Right renal pelvis (tissue), 4 donors: Measurements from ENCODE around the gene INO80B. TPM values are rescaled to one million over a fixed set of nuclear protein-coding genes. Genes with fewer than 3 reads are reported as not detected.

Experiments
- DNase-seq, 4 donors: peaks; one replicate each; pipeline ENCODE4 v3.0.0-alpha.2; 2013; ENCODE audit warnings: low read depth in 4 of 4, low spot score in 3 of 4, missing footprints in 1 of 4
- polyA plus RNA-seq, 4 donors: library from polyadenylated mRNA; unstranded; fragments of 120-200 nt; gene quantifications; one replicate each; pipeline ENCODE4 v1.2.1, GENCODE V29; 2013; ENCODE audit not compliant: insufficient read length in 4 of 4

INO80B gene
- polyA plus RNA-seq, 4 donors: 20.2 to 29.5 (median 24.5) TPM

DNA sequence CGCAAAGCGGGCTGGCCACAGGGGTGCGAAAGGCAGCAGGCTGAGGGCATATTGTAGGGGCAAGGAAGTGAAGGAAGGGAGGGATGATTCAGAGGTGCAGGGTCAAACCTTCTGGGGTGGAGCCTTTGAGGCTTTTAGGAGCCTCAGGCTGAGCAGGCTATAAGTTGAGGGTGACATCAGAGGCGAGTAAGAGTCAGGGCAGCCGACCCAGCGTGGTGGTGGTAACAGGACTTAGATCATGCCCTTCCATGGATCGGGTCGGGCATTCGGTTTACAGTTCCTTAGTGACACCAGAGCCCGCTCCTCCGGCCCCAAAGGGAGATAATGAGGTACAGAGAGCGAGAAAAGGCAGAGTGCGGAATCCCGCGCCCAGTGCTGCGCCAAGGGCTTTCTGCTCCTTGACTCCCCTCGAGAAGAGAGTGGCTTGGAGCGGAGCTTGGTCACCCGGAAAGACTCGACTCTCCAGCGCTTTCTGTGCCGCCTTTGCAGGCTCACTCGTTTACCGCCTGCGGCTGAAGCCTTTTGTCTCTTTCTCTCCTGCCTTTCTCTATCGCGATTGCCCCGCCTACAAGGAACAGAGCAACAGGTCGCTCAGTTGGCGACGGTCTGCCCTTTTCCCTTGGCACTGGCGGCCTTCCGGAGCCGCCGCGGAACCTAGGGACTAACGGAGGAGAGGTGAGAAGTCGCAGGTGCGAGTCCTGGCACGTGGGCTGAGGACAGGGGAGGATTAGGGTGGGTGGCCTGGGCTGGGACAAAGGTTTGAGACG is 43.8 kb downstream of the INO80B start:
- DNase-seq: no peak

DNA sequence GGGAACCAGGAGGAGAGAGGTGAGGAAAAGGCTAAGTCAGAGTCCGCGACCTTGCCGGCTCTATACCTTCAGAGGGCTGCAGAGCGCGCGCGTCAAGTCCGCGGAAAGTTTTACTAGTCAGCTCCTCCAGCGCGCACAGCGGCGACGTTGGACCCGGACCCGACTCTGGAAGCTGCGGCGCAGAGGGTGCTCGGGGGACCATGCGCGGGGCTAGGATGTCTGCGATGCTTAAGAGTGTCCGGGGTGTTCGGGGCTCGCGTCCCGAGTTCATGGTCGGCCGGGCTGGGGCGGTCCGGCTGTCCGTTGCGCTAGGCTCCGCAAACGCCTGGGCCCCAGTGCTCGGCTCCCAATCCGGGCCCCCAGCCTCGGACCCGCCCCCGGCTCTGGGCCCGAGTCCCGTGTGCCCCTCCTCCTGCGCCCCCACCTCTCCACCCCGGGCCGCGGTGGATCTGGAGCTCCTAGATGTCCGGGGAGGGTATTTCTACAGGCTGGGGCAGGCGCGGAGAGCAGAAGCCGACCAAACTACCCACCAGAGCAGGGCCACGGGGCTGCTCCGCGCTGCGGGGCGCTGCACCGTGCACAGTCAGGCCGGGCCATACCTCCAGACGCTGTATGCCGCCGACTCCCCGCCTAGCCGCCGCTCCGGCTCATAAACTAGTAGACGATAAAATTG is 44.5 kb downstream of the INO80B start, which contains the start of gene LBX2:
Gene LBX2 (minus strand): TSS at position 337 of the 673 bp plus-strand sequence. CDS start 66 bp downstream, at position 271.
- DNase-seq: no peak

DNA sequence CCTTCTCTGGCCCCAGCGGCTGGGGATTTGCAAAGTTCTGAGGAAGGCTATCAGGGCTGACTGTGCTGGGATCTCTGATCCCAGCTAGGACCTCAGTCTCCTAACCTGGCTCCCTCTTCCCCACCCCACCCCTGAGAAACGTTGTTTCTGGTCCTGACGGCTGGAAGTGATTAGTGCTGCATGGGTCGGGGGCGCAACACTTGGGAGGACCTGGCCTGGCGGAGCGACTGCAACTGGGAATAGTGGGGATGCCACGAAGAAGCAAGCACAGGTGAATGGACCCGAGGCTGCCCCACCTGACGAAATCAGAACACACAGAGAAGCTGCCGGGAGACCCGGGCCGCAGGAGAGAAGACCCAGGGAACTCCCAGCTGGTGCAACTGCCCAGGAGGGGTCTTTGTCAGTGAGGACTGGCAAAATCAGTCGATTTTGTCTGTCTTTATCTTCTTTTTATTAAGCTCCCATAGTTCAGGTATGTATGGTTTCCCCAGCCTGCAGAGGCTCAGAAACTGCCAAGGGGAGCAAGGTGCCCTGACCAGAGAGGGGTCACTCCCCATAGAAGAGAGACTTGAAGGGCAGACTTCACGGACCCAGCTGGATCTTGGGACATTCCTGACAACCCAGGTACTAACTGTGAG is 45.2 kb downstream of the INO80B start:
- DNase-seq: no peak

DNA sequence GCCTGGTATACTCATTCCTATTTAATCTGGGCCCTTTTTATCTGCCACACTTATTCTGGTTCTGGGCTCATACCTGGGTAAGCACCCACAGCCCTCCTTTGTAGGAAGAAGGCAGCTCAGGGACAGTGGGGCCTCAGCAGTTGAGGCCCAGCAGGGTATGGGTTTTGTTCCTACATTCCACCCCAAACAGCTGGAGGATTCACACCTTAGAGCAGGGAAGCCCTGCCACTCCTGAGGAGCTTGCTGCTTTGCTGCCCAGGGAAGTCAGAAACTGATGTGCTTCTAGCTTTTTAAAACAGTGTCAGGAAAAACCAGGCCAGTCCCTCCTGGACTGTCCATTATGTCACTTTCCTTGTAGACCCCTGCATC is 45.7 kb downstream of the INO80B start:
- DNase-seq: no peak

DNA sequence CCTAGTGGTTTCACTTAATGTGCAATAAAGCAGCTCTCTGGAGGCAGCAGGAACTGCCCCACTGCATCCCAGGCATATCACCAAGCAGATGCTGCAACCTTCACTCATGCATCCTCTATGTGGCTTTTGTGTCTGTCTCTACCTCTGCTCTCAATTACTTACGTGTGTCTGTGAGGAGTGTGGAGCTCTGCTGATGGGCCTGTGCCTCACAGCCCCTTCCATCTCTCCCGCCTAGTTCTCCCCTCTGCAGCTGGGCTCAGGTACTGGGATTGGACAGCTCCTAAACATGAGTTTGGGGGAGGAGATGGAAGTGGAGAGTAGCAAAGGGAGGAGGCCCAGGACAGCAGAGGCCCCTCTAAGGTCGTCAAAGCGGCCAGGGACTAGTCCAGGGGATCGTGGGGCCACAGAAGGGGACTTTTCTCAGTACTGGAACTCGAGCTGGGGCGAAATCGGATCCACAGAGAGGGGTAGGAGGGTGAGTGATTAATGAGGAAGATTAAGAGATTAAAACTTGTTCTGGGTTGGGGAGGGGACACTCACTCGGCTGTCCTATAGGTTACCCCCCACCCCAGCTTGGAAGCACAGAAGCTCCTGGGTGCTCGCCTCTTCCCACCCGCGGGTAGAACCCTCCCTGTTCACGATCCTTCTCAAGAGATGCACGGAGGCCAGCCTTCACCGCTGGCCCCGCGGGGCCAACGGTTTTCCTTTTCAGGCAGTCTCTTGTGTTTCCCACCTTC is 46.6 kb downstream of the INO80B start:
- DNase-seq: no peak

DNA sequence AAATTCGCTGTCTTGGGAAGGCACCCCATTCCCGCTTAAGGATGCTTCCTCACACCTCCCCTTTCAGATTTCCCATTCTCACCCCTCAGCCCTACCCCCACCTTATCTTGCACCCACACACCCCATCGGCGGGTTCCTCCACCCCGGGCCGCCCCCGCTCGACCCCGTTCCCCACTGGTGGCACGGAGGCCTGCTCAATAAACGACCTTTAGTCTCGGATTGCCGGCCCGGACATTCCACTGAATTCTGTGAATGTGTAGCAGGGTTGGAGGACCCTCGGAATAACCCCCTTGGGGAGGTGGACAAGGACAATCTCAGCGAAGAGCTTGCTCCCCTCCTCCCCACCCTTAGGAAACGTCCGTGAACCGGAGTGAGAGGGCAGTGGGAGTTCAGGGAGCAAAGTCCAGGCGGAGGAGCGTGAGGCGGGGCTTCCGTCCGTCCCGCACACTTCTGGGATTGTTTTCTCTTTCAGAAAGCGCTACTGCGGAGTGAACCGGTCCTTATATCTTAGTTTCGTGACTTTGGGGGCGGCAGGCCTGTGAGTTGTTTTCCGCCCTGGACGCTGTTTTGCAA is 47.3 kb downstream of the INO80B start:
- no peak for DNase-seq

DNA sequence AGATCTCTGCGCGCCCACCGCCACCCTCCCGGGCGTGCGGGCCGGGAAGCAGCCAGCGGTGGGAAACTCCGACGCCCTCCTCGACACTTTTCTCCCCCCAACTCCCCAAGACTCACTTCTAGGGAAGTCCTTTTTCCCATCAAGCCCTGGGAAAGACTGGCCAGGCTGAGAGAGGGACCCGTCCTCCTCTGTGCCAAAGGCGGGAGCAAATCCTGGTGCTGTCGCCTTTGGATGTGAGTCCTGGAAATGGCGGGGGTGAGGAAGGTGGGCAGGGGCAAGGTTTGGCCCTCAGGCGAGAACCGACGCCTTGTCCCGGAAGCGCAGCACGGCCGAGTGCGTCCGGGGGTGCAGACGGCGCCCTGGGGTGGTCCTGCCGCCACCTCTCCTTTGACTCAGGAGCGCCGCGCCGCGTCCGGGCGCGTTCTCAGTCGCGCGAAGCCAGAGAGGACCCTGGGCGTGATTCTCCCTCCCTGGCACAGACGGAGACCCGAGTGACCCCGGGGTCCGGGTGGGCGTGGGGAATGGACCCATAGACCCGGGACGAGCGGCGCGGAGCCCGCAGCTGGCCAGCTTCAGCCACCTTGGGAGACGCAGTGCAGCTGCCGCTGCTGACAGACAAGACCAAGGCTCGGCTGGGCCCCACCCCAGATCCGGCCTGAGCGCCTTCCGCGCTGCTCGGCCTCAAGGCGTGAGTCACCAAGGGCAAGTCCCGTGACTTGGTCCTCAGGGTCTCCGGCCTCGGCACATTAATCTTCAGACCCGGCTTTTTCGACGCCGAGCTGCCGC is 48.0 kb downstream of the INO80B start:
- no peak for DNase-seq

DNA sequence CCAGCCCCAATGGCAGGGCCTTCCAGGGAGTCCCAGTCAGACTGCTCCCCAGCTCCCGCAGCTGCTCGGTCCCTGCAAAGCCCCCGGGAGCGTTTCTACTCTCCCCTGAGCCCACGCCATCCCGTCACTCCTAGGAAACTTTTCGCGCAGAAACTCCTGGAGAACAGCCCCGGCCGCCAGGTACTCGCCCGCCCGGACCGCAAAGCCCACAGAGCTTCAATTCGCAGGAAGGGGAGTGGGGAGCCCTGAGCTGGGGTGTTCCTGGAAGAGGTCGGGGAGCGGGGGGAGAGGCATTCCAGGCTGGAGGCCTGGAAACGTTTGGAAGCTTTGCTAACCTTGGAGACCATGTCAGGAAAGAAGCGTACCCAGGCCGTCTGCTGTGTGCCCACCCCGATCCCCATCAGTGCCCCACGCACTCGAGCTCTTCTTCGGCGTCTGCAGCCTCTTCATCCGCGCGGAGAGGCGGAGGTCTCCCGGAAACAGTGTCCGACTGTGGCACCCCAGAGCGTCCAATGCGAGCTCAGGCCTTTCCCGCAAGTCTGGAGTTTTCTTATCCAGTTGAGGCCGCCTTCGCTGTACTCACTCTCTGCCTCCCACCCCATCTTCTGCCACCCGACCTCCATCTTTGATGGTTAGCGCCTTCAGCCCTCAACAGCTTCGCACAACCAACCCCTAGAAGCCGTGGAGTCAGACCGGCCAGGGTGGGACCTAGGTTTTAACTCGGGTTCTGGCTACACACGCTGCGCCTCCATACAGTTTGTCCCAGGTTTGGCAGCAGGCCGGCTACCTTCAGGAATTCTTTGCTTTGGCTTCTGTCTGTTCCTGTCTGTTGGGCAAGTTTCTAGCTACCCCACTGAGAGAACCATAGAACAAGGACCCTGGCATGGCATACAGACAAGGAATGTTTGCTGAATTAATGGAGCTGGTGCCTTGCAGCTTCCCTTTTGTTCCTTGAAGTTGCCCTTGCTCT is 48.9 kb downstream of the INO80B start:
- no peak for DNase-seq

DNA sequence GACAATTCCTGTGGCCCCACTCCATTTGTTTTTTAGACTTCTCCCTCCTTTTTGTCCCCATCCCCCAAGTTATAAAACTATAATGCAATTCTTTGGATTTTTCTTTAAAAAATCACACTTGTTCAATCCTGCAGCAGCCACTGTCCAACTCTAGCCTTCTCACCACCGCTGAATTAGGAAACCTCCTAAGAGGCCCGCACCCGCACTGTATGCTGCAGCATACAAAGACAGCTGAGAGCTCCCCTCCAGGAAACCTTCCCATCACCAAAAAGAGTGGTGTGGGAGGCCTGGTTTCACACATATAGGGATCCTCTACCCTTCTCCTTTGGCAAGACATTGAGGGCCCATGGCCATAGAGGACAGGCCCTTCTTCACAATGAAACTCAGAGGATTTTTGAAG is 49.7 kb downstream of the INO80B start:
- DNase-seq: no peak

DNA sequence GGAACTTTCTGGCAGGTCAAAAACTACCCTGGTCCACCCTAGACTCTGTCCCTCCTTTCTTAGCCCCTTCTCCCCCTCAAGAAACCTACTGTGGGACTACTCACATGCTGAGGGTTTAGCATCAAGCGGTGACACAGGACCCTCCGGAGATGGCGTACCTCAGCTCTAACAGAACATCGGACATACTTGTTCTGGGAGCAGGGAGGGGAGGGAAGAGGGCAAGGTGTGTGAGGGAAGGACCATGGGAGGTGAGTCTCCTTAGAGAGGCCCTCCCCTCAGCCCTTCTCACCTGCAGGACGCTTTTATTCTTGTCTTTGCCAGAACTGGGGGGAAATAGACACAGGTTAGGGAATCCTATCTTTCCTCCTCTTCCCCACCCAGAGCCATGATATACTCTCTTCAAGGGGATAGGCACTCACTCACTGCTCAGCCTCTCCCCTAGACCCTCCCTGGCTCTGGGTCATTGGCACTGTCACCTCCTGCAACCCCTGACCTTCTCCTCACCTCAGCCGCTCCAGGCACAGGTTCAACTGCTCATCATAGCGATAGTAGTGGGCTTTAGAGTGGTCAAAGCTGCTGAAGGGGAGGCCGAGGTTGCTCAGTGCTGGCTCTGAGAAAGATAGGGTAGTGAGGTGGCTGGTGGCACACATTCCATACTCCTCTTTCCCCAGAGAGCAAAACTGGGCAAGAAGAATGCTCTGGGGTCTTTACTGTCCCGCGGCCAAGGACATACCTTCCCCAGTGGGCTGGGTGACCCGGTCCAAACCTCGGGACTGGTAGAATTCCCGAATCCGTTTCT is 50.8 kb downstream of the INO80B start:
- DNase-seq: no peak

DNA sequence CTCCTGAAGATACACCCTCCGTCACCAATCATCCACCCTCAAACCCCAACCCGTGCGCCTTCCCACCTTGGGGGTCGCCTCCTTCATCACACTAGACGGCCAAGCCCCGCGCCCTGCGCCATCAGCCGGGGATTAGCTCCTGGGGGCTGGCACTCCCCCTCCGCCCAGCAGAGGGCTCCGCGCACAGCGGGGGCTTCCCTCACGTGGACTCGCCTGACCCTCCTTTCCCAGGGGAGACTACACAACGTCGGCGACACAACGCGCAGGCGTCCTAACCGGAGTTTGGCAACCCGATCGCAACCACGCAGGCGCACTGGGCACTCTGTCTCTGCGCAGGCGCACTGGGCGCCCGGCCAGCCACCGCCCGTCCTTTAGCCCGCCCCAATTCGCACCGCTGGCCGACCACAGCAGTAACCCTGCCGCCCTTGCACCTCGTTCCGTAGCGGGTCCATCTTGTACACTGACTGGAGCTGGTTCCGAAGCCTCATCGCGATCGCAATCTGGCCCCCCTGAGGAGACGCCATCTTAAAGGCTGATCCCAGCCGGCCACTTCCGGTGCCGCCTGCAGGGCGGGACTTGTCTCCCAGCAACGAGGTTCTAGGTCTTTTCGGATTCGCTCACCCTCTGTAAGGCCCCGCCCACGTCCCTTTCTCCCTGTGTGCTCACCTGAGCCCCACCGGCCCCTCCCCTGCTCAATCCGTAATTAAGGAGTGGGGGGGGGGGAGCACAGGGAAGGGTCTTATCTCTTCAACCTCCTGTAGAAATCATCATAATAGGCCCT is 52.4 kb downstream of the INO80B start, which contains the start of gene PCGF1:
Gene PCGF1 (minus strand): TSS at position 551 of the 781 bp plus-strand sequence. CDS start 27 bp downstream, at position 524.
- peak; percentile 97 to 99 (median 98) for DNase-seq

Other genes starting within 250 kb of the INO80B start
- 1 to 10 TPM; 1.8 to 3.1 (median 2.3) TPM for gene SLC4A5, start 111.7 kb upstream of the INO80B start, polyA plus RNA-seq
- gene DCTN1, start 74.8 kb upstream of the INO80B start, polyA plus RNA-seq: 100 to 1,000 TPM; 146 to 166 (median 153) TPM
- gene C2orf81, start 33.5 kb upstream of the INO80B start, polyA plus RNA-seq: 1 to 10 TPM; 5.0 to 9.5 (median 7.2) TPM
- gene WDR54, start 33.4 kb upstream of the INO80B start, polyA plus RNA-seq: 10 to 100 TPM; 36.7 to 44.2 (median 40.9) TPM
- 10 to 100 TPM; 62.1 to 79.9 (median 66.2) TPM for gene RTKN, start 13.2 kb upstream of the INO80B start, polyA plus RNA-seq
- 100 to 1,000 TPM in 3 of 4 donors, 10 to 100 TPM in 1; 94.9 to 132 (median 109) TPM for gene WBP1, start 3.4 kb downstream of the INO80B start, polyA plus RNA-seq
- gene MOGS, start 10.3 kb downstream of the INO80B start, polyA plus RNA-seq: 10 to 100 TPM; 47.9 to 58.5 (median 53.1) TPM
- gene MRPL53, start 17.6 kb downstream of the INO80B start, polyA plus RNA-seq: 10 to 100 TPM; 36.6 to 67.9 (median 44.6) TPM
- 10 to 100 TPM in 2 of 4 donors, 1 to 10 TPM in 2; 8.0 to 12.1 (median 10.1) TPM for gene CCDC142, start 27.9 kb downstream of the INO80B start, polyA plus RNA-seq
- 10 to 100 TPM; 27.5 to 32.6 (median 31.2) TPM for gene TTC31, start 28.0 kb downstream of the INO80B start, polyA plus RNA-seq
- 1 to 10 TPM; 1.9 to 4.0 (median 3.2) TPM for gene LBX2, start 44.5 kb downstream of the INO80B start, polyA plus RNA-seq
- 10 to 100 TPM; 23.7 to 30.3 (median 25.8) TPM for gene PCGF1, start 52.6 kb downstream of the INO80B start, polyA plus RNA-seq
- gene TLX2, start 59.4 kb downstream of the INO80B start, polyA plus RNA-seq: under 1 TPM in 1 of 4 donors, not detected in 3; 0.26 TPM
- under 1 TPM; 0.19 to 0.56 (median 0.53) TPM for gene DQX1, start 71.1 kb downstream of the INO80B start, polyA plus RNA-seq
- gene AUP1, start 74.6 kb downstream of the INO80B start, polyA plus RNA-seq: 100 to 1,000 TPM in 3 of 4 donors, 10 to 100 TPM in 1; 95.8 to 113 (median 110) TPM
- 10 to 100 TPM; 33.8 to 39.3 (median 37.6) TPM for gene HTRA2, start 74.8 kb downstream of the INO80B start, polyA plus RNA-seq
- 10 to 100 TPM in 3 of 4 donors, 1 to 10 TPM in 1; 9.2 to 11.3 (median 10.4) TPM for gene LOXL3, start 98.9 kb downstream of the INO80B start, polyA plus RNA-seq
- 10 to 100 TPM in 1 of 4 donors, 1 to 10 TPM in 3; 7.8 to 10.2 (median 8.7) TPM for gene DOK1, start 99.6 kb downstream of the INO80B start, polyA plus RNA-seq
- gene M1AP, start 193.2 kb downstream of the INO80B start, polyA plus RNA-seq: 1 to 10 TPM in 2 of 4 donors, under 1 TPM in 2; 0.40 to 1.5 (median 1.0) TPM
- gene SEMA4F, start 199.2 kb downstream of the INO80B start, polyA plus RNA-seq: 1 to 10 TPM; 6.7 to 8.1 (median 7.6) TPM